PC-3 (cell line): ENCODE results near the gene NRM. TPM values are rescaled to one million over a fixed set of nuclear protein-coding genes. Genes with fewer than 3 reads are reported as not detected.

ENCODE experiments used
- ATAC-seq: fragments of 200-7000 bp; cut with Tn5 transposase; 2 replicates; pipeline ENCODE4 v1.9.1; 2020; ENCODE audit warnings: mild to moderate bottlenecking, moderate library complexity
- BruUV-seq: library from RNA; stranded (reverse); fragments of 400-500 nt; replicated peaks from 2 replicates; lab custom pipeline; 2021; lab: Mats Ljungman, UMichigan
- CTCF ChIA-PET: fragments of 300-600 bp; sonication (Branson Sonifier 250); formaldehyde crosslinking; loops from one replicate; lab custom pipeline; 2022; ENCODE audit warnings: antibody characterized with exemption; lab: Charles Lee
- POLR2A ChIA-PET: fragments of 300-600 bp; sonication (Branson Sonifier 250); formaldehyde crosslinking; loops from one replicate; lab custom pipeline; 2022; ENCODE audit warnings: antibody characterized with exemption; ENCODE audit not compliant: unreplicated experiment; lab: Charles Lee
- DNase-seq: peaks from one replicate; pipeline ENCODE4 v3.0.0-alpha.2; 2015
- H2AFZ ChIP-seq: fragments of 300-600 bp; sonication (generic); 2 replicates; pipeline ENCODE4 v1.6.0; 2016; ENCODE audit warnings: antibody characterized with exemption, low read length
- H3F3A ChIP-seq: fragments of 300-600 bp; sonication (generic); one replicate; pipeline ENCODE4 v1.6.0; 2017; ENCODE audit warnings: antibody characterized with exemption, low read length, control low read depth, mild to moderate bottlenecking; ENCODE audit not compliant: unreplicated experiment
- H3K27ac ChIP-seq: fragments of 300-600 bp; sonication (generic); 2 replicates; pipeline ENCODE4 v1.5.1; 2016; ENCODE audit warnings: mild to moderate bottlenecking, low read length
- H3K27me3 ChIP-seq: fragments of 300-600 bp; sonication (generic); 2 replicates; pipeline ENCODE4 v1.6.1; 2016; ENCODE audit warnings: low read length, mixed read lengths
- H3K36me3 ChIP-seq: fragments of 300-600 bp; sonication (generic); 2 replicates; pipeline ENCODE4 v1.6.1; 2016; ENCODE audit warnings: low read depth, mixed run types, low read length, mixed read lengths
- H3K4me1 ChIP-seq: fragments of 300-600 bp; sonication (generic); 2 replicates; pipeline ENCODE4 v1.5.1; 2016; ENCODE audit warnings: low read length; ENCODE audit not compliant: insufficient read depth
- H3K4me2 ChIP-seq: fragments of 300-600 bp; sonication (generic); 2 replicates; pipeline ENCODE4 v1.6.0; 2016; ENCODE audit warnings: low read length
- H3K4me3 ChIP-seq: fragments of 300-600 bp; sonication (generic); 2 replicates; pipeline ENCODE4 v1.5.1; 2016; ENCODE audit warnings: mild to moderate bottlenecking, low read length, mixed read lengths
- H3K79me2 ChIP-seq: fragments of 300-600 bp; sonication (generic); 2 replicates; pipeline ENCODE4 v1.6.1; 2017; ENCODE audit warnings: low read length, mixed read lengths
- H3K9ac ChIP-seq: fragments of 300-600 bp; sonication (generic); 2 replicates; pipeline ENCODE4 v1.6.0; 2016; ENCODE audit warnings: mild to moderate bottlenecking, low read length
- H3K9me2 ChIP-seq: fragments of 300-600 bp; sonication (generic); replicated peaks from 2 replicates; pipeline ENCODE4 v1.6.1; 2016; ENCODE audit warnings: mixed run types, low read length, mixed read lengths
- H3K9me3 ChIP-seq: fragments of 300-600 bp; sonication (generic); 2 replicates; pipeline ENCODE4 v1.6.1; 2016; ENCODE audit warnings: low read length, mixed read lengths
- H4K20me1 ChIP-seq: fragments of 300-600 bp; sonication (generic); 2 replicates; pipeline ENCODE4 v1.6.1; 2016; ENCODE audit warnings: low read length, mixed read lengths
- CTCF ChIP-seq: fragments of 300-600 bp; sonication (generic); conservative IDR thresholded peaks from 2 replicates; pipeline ENCODE4 v1.5.1; 2017; ENCODE audit warnings: antibody characterized with exemption, low read depth, mild to moderate bottlenecking, low read length
- EZH2 ChIP-seq: fragments of 300-600 bp; sonication (generic); IDR thresholded peaks from one replicate; pipeline ENCODE4 v1.6.1; 2017; ENCODE audit warnings: antibody characterized with exemption, mild to moderate bottlenecking, low read length; ENCODE audit not compliant: unreplicated experiment
- EZH2phosphoT487 ChIP-seq: fragments of 300-600 bp; sonication (generic); IDR thresholded peaks from 2 replicates; pipeline ENCODE4 v1.6.1; 2018; ENCODE audit warnings: mild to moderate bottlenecking, antibody characterized with exemption, low read length, borderline replicate concordance
- intact Hi-C: fragments of 100-400 bp; cut with micrococcal nuclease; formaldehyde crosslinking; loops from 2 replicates; pipeline ENCODE4 v1.9.0; 2023
- total RNA-seq: library from RNA; depleted of rRNA; stranded (reverse); fragments of >200 nt; gene quantifications from 2 replicates; pipeline ENCODE4 v1.2.3, GENCODE V29; 2014

The NRM gene
- total RNA-seq, 1 experiment from 2014 or later = 8.5 TPM

GRCh38 chr6:30646450-30647241 lies 44.1 kb downstream of the NRM start, which contains the start of gene C6orf136:
Gene C6orf136, plus strand, starts transcription at chr6:30647133. Its CDS starts 99 bp downstream, at chr6:30647232.
- ChIA-PET CTCF (interaction anchor here (0.6 kb wide), 1 partner anchor 397 kb away, joined by 6 read pairs; no protein-coding TSS in a partner anchor), POLR2A (interaction anchor here (0.6 kb wide), 1 partner anchor 76 kb away, joined by 6 read pairs; no protein-coding TSS in a partner anchor)

GRCh38 chr6:30645989-30646388 lies 44.8 kb downstream of the NRM start:
- ChIA-PET CTCF (no interaction called here), POLR2A (interaction anchor here (0.6 kb wide), 1 partner anchor 237 kb away, joined by 3 read pairs; no protein-coding TSS in a partner anchor)
- Histone ChIP-seq H3K4me1 (peaks cover 11% of the 10 kb centered on the region), H3K36me3 (peaks cover 2% of the 10 kb centered on the region; the same call in 1 of the 2 replicates), H3K4me2 (peak overlapping the region; percentile 82), H3F3A (no peaks in the 10 kb centered on the region), H3K79me2 (peaks cover 38% of the 10 kb centered on the region), H4K20me1 (no peaks in the 10 kb centered on the region), H3K4me3 (peak overlapping the region; percentile 47; the same call in 1 of the 2 replicates), H3K27ac (no peak overlapping the region), H3K9me3 (no peaks in the 10 kb centered on the region), H3K9ac (no peak overlapping the region), H3K27me3 (no peaks in the 10 kb centered on the region), H2AFZ (no peak overlapping the region), H3K9me2 (no peaks in the 10 kb centered on the region)
- BruUV-seq = no TSS peak
- no peak for TF ChIP-seq CTCF
- TF ChIP-seq EZH2phosphoT487 = no peak
- no peak for TF ChIP-seq EZH2
- ATAC-seq (no peak), DNase-seq (peak; percentile 8)
- intact Hi-C loops = loop anchor here (2.0 kb wide), 1 partner anchor 75 kb away; the partner anchor contains the start of gene TUBB

More at GRCh38 chr6:30646450-30647241, 44.1 kb downstream of the NRM start, which contains the start of gene C6orf136:
- Histone ChIP-seq H2AFZ (peak within 1 kb of the TSS; percentile 79), H3K9me3 (no peaks in the 10 kb centered on the region), H3K9me2 (no peaks in the 10 kb centered on the region), H3K27me3 (no peaks in the 10 kb centered on the region), H3K4me3 (peak within 1 kb of the TSS; percentile 82), H3K4me1 (peaks cover 11% of the 10 kb centered on the region), H3K36me3 (peaks cover 6% of the 10 kb centered on the region; the same call in 1 of the 2 replicates), H3F3A (no peaks in the 10 kb centered on the region), H4K20me1 (no peaks in the 10 kb centered on the region), H3K4me2 (peak within 1 kb of the TSS; percentile 82), H3K9ac (peak within 1 kb of the TSS; percentile 88), H3K79me2 (peaks cover 38% of the 10 kb centered on the region), H3K27ac (peak within 1 kb of the TSS; percentile 55)
- ATAC-seq = peak; percentile 74
- TF ChIP-seq CTCF (no peak), EZH2 (no peak), EZH2phosphoT487 (no peak)
- BruUV-seq = TSS peak; percentile 45
- intact Hi-C loops = loop anchor here (2.0 kb wide), 1 partner anchor 74 kb away; the partner anchor contains the start of gene TUBB
- DNase-seq = peak; percentile 93
